A172 (cell line): Measurements from ENCODE around the gene DAPK2. TPM values are rescaled to one million over a fixed set of nuclear protein-coding genes. Genes with fewer than 3 reads are reported as not detected.
"Not testable (repeated sequence)": the region's sequence is repeated elsewhere in the genome, so short reads cannot be mapped to it uniquely, and the experiment has no call there.

Experiments
- DNase-seq: peaks from one replicate; pipeline ENCODE4 v3.0.0-alpha.2; 2015; ENCODE audit warnings: low spot score
- total RNA-seq: library from RNA; depleted of rRNA; stranded (reverse); fragments of >200 nt; shearing (Covaris generic); gene quantifications from 2 replicates; pipeline ENCODE4 v1.2.3, GENCODE V29; 2014; rRNA removed

Gene DAPK2
- 1.5 and 3.2 TPM in 2 replicates for total RNA-seq

DNA sequence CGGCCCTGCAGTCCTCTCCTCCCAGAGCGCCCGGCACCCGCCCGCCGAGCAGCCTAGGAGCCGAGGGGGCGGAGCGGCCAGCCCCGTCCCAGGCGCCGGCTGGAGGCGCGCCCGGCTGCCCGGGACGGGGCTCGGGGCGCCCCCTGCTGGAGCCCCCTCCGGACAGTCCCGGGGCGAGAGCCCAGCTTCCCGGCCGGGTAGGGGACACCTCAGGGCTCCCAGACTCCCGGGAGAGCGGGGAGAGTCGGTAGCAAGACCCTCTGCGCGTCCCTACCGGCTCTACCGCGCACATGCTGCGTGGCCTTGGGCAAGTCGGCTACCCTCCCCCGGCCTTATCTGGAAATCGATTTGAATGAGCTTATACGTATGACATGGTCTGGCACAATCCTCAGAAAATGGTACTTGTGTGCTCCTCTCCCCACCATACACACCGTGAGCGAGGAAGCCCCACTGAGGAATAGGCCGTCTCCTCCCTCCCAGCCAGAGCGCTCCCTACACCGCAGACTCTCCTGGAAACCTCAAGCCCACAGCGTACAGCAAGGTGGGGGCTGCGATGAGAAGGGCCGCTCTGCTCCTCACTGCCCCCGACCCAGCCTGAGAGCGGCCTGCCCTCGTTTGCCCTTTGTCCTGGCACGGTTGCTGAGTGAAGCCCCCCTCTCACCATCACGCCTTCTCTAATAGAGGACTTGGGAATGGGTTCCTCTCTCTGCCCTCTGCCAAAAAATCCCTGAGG lies at the start of gene DAPK2:
Gene DAPK2 (minus strand): TSS at position 65 of the 733 bp plus-strand sequence. CDS start 6,224 bp downstream, outside the sequence.
- peak; percentile 39 for DNase-seq

GRCh38 chr15:64095431-64095794 lies 49.1 kb upstream of the DAPK2 start:
- no peak for DNase-seq

- DNase-seq, result peak; percentile 97
These were observed 47.5 kb upstream of the DAPK2 start, which contains the start of gene CIAO2A for GRCh38 chr15:64093627-64094417. TSS of gene CIAO2A (minus strand) at chr15:64093838. CDS start at chr15:64093768, 70 bp downstream.

DNA sequence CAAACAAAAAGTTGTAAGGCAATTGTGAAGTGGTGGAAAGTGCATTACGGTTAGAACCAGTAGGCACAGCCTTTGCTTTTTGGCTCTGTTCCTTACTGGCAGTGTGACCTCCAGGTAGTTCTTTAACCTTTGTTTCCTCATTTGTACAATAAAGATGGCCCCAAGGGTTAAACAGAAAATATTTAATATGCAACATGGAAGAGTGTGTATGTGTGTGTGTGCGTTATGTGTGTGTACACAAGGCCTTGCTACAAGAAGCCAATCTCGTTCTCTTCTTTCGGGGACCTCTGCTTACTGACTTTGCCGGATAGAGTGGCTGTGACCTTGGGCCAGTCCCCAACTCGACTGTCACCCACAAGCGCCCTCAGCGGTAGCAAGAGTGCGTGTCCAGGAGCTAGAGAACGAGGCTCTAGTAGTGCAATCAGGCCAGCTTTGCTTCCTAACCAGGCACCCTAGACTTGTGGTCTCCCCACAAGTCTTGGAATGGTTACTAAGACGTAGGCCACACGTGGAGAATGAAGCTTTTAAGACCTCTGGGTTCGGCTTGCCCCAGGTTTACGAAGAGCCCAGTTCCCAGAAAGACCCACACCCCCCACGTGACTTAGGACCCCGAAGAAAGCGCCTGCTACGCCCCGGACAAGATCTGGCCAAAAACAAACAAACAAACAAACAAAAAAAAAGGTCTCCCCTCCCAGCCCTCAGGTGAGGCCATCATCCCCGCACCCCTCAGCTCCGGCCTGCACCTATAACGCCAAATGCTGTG lies 46.8 kb upstream of the DAPK2 start:
- peak; percentile 42 for DNase-seq

DNA sequence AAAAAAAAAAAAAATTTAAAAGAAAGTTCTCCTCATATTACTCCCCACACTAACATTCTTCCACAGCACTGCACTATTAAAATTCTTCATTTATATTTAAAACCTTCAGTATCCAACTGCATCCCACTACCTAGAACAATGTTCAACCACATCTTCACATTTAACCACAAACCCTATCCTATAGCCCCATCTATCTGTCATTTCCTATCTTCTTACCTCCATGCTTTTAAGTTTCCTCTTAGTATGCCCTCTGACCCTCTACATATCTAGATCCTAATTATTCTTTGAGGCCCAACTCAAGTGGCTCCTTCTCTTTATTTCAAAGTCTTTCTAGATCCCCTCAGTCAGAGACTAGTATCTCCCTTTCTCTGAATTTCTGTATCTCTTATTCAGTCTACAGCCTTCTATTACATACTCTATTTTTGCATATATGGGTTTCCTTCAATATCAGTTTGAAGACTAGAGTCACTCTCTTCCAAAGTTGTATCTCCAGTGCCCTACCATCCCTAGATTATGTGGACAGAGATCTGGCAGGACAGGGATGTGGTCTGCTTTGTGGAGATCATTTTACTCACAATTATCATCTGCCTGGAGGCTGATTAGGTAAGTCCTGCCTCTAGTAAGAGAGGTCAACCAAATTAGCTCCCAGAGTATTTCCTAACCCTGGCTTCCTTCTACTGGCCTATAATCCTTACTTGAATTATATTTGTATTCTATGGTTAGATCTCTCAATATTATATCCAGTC lies 46.0 kb upstream of the DAPK2 start:
- no peak for DNase-seq

- DNase-seq, result no peak
These were observed 44.2 kb upstream of the DAPK2 start for GRCh38 chr15:64090527-64090926.

- DNase-seq, result no peak
These were observed 43.4 kb upstream of the DAPK2 start for GRCh38 chr15:64089543-64090280.

- DNase-seq, result no peak
These were observed 36.5 kb upstream of the DAPK2 start for GRCh38 chr15:64082757-64083156.

GRCh38 chr15:64073496-64073895 lies 27.2 kb upstream of the DAPK2 start:
- not testable (repeated sequence) for DNase-seq

DNA sequence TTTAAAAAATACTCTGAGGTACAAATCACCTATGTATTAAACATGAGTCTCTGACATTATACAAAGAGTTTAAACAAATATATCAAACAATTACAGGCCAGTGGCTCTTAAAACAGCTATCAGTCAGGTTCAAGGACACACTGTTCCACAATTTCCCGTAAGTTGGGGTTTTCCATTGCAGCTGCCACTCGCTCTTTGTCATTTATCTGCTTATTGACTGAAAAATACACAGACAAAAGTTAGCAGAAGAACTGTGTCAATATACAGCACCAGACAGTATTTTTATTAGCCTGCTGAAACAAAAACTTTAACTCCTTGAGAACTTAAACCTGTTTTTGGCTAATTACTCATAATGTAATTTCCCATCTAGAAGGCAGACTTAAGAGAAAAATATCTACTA lies 26.5 kb upstream of the DAPK2 start:
- DNase-seq, result no peak

DNA sequence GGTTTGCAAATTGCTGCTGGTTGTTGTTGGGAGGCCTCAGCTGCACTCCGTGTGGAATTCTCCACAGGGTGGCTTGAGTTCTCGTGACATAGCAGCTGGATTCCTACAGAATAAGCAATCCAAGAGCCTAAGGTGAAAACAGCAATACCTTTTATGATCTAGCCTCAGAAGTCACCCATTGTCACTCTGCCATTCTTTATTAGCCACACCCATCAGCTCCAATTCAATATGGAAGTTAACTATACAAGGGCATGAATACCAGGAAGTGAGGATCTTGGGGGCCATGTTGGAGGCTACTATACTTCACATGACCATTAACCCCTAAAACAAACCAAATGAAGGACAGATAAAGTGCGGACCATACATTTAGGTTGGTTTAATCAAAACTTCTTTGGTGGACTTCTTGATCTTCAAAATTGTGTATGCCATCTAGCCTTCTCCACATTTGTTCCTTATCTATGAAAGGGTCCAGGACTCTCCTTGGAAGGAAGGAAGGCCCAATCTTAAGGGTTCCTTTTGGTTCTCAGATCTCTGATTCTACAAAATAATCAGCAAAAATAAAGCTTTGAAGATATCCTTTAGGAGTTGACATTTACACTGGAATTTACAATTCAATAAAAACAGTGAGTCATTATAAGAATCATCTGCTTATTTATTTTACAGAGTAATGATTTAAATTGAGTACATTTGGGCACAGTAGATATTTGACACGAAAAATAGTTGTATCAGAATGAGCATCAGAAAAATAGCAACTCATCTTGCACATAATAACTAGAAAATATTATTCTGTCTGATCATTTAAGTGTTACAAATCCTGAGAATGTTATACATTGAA lies 25.9 kb upstream of the DAPK2 start:
- no peak for DNase-seq

DNA sequence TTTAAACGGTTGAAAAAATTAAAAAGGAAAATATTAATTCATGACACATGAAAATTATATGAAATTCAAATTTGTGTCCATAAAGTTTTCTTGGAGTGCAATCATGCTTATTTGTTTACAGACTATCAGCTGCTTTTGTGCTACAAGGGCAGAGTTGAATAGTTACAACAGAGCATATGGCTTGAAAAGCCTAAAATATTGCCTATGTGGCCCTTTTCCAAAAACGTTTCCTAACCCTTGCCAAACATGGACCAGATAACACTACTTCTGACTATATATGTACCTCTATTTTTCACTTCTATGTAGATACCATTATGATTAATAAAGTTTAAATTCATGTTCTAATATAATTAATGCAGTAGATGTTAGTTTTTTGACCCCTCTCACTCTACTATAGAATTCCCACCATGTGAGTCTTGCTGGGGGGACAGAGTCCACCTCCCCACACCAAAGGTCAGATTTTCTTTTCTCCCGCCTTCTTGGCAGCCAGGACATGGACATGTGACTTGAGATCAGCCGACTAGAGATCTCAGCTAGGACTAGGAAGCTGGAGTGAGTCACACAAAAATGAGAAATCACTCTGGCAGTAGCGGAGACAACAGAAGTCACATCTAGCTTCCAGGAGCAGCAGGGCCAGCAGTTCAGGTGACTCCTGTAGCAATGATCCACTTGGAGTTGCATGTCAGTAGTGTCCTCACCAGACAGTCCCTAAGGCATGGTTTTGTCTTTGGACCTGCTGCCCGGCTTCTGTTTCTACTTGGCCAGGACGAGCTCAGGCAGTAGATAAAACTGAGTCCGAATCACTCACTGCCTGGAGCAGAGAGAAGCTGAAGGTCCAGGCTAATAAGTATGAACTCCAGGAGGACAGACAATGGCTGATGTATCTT lies 24.9 kb upstream of the DAPK2 start:
- DNase-seq, result peak; percentile 91

DNA sequence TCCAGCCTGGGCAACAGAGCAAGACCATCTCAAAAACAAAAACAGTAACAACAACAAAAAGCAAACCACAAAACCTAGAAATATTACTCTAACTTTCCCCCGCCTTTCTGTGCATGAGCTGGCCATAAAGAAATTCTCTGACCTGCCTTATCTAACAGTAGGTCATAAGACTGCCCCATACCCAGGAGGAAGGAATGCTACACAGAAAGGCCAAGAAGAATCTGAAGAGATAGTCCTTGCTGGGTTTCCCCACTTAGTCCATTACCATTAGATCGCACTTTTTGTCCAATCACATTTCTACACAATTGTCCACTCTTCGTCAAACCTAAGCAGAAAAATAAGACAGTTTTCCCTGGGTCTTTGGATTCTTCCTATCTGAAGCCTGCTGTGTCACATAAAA lies 23.8 kb upstream of the DAPK2 start:
- no peak for DNase-seq

DNA sequence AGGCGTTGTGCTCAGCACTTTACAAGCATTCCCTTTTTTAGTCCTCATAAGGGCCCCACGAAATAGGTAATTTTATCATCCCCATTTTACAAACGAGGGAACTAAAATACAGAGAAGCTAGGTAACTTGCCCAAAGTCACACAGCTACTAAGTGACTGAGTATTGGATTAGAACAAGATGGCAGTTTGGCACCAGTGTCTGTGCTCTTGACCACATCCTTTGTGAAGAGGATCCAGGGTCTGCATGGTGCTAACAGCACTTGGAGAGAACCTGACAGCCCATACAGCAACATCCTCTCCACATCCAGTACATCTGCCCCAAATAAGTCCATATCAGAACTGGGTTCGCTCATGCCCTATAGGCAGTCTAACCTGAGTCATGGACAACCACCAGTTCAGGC lies 21.8 kb upstream of the DAPK2 start:
- no peak for DNase-seq

DNA sequence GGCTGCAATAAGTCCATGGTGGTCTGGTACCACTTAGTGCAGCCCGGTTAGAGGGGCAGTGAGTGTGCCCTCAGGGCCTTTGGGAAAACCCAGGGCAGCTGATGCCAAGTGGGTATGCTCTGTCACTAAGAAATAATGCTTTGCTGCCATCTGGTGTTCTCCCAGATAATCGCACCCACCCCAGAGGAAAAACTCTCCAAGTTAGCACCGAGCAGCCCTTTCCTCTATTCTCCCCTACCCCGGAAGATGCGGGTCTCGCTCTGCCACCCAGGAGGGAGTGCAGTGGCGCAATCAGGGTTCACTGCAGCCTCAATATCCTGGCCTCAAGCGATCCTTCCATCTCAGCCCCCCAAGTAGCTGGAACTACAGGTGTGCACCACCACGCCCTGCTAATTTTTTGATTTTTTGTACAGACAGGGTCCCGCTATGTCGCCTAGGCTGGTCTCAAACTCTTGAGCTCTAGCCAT lies 21.3 kb upstream of the DAPK2 start:
- DNase-seq, result peak; percentile 52

GRCh38 chr15:64066451-64066850 lies 20.2 kb upstream of the DAPK2 start:
- DNase-seq, result no peak

DNA sequence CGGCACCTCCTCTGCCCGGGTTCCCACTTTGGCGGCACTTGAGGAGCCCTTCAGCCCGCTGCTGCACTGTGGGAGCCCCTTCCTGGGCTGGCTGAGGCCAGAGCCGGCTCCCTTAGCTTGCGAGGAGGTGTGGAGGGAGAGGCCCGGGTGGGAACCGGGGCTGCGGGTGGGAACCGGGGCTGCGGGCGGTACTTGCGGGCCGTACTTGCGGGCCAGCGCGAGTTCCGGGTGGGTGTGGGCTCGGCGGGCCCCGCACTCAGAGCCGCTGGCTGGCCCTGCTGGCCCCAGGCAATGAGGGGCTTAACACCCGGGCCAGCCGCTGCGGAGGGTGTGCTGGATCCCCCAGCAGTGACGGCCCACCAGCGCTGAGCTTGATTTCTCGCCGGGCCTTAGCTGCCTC lies 14.4 kb upstream of the DAPK2 start:
- DNase-seq, result no peak

- not testable (repeated sequence) for DNase-seq
These were observed 12.8 kb upstream of the DAPK2 start for GRCh38 chr15:64059104-64059503.

DNA sequence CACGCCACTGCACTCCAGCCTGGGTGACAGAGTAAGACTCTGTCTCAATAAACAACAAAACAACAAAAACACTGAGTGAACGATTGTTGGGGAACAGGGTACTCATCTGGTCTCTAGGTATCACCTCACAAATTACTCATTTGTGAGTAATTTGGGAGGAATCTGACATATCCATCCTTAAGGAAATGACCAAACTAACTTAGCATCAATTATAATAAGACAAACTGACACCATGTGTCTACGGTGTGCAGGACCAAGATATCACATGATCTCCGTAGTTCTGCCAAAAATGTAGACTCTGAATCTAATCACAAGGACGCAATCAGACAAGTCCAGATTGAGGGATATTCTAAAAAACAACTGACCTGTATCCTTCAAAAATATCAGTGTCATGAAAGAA lies 12.0 kb upstream of the DAPK2 start:
- peak; percentile 52 for DNase-seq
